OCI-LY7 (cell line): ENCODE data around the gene LRRC7. TPM values are rescaled to one million over a fixed set of nuclear protein-coding genes. Genes with fewer than 3 reads are reported as not detected.

Experiments
- BruUV-seq: library from RNA; stranded (reverse); fragments of 400-500 nt; replicated peaks from 2 replicates; lab custom pipeline; 2021; lab: Mats Ljungman, UMichigan
- CTCF ChIA-PET: fragments of 300-600 bp; sonication (Branson Sonifier 250); formaldehyde crosslinking; loops from one replicate; lab custom pipeline; 2022; ENCODE audit warnings: antibody characterized with exemption; ENCODE audit not compliant: unreplicated experiment; lab: Charles Lee
- POLR2A ChIA-PET: fragments of 300-600 bp; sonication (Branson Sonifier 250); formaldehyde crosslinking; loops from one replicate; lab custom pipeline; 2022; ENCODE audit warnings: antibody characterized with exemption; lab: Charles Lee
- DNase-seq: peaks from one replicate; pipeline ENCODE4 v3.0.0-alpha.2; 2015; ENCODE audit warnings: low spot score
- H2AFZ ChIP-seq: fragments of 200-600 bp; sonication (generic), shearing (Covaris generic); 2 replicates; pipeline ENCODE4 v1.6.1; 2014; ENCODE audit warnings: mild to moderate bottlenecking, antibody characterized with exemption, low read length, moderate library complexity
- H3K27ac ChIP-seq: fragments of 200-600 bp; sonication (generic); 2 replicates; pipeline ENCODE4 v1.5.1; 2014; ENCODE audit warnings: mixed run types, low read depth, mild to moderate bottlenecking, moderate library complexity, low read length, inconsistent platforms; ENCODE audit not compliant: poor library complexity, severe bottlenecking
- H3K36me3 ChIP-seq: fragments of 200-600 bp; sonication (generic); 2 replicates; pipeline ENCODE4 v1.6.1; 2014; ENCODE audit warnings: mild to moderate bottlenecking, antibody characterized with exemption, low read length, moderate library complexity, mixed read lengths; ENCODE audit not compliant: insufficient read depth
- H3K4me1 ChIP-seq: fragments of 200-600 bp; sonication (generic); 2 replicates; pipeline ENCODE4 v1.5.1; 2014; ENCODE audit warnings: mild to moderate bottlenecking, low read length; ENCODE audit not compliant: insufficient read depth, poor library complexity, severe bottlenecking
- H3K4me2 ChIP-seq: fragments of 200-600 bp; sonication (generic); 2 replicates; pipeline ENCODE4 v1.6.1; 2014; ENCODE audit warnings: mild to moderate bottlenecking, low read length
- H3K4me3 ChIP-seq: fragments of 200-600 bp; sonication (generic); 2 replicates; pipeline ENCODE4 v1.5.1; 2014; ENCODE audit warnings: mild to moderate bottlenecking, low read depth, low read length; ENCODE audit not compliant: poor library complexity, severe bottlenecking
- H3K79me2 ChIP-seq: fragments of 200-600 bp; sonication (generic); 2 replicates; pipeline ENCODE4 v1.6.1; 2016; ENCODE audit warnings: low read depth, mild to moderate bottlenecking, low read length, moderate library complexity, mixed read lengths; ENCODE audit not compliant: insufficient read depth
- H3K9me2 ChIP-seq: fragments of 200-600 bp; sonication (generic); 2 replicates; pipeline ENCODE4 v1.6.1; 2016; ENCODE audit warnings: mild to moderate bottlenecking, low read length, mixed read lengths; ENCODE audit not compliant: insufficient read depth
- H3K9me3 ChIP-seq: fragments of 200-600 bp; sonication (generic); 2 replicates; pipeline ENCODE4 v1.6.1; 2014; ENCODE audit warnings: mild to moderate bottlenecking, mixed run types, low read length, mixed read lengths
- H4K20me1 ChIP-seq: fragments of 200-600 bp; sonication (generic); 2 replicates; pipeline ENCODE4 v1.6.1; 2014; ENCODE audit warnings: mild to moderate bottlenecking, antibody characterized with exemption, low read length, moderate library complexity, mixed read lengths; ENCODE audit not compliant: insufficient read depth
- CTCF ChIP-seq: fragments of 200-600 bp; sonication (generic); conservative IDR thresholded peaks from 2 replicates; pipeline ENCODE4 v1.5.1; 2014; ENCODE audit warnings: mild to moderate bottlenecking, antibody characterized with exemption, low read length, moderate library complexity, mixed read lengths
- EZH2phosphoT487 ChIP-seq: fragments of 200-600 bp; sonication (generic); IDR thresholded peaks from 2 replicates; pipeline ENCODE4 v1.6.1; 2018; ENCODE audit warnings: low read depth, borderline replicate concordance, mild to moderate bottlenecking, mixed run types, antibody characterized with exemption, low read length, moderate library complexity, mixed read lengths
- intact Hi-C: fragments of 100-400 bp; cut with micrococcal nuclease; formaldehyde crosslinking; loops from one replicate; pipeline ENCODE4 v1.10.0; 2022; ENCODE audit not compliant: unreplicated experiment
- total RNA-seq, 2 experiments: library from RNA; depleted of rRNA in 1 of 2; stranded (reverse); fragments of >200 nt in 1 of 2; shearing (Covaris generic) in 1 of 2; gene quantifications; 2 replicates each; pipeline ENCODE4 v1.2.3, GENCODE V29; 2014 to 2022

The LRRC7 gene
- total RNA-seq, 2 experiments from 2014 or later, result not detected

GRCh38 chr1:69533343-69533742, 34.4 kb upstream of the LRRC7 start:
- Histone ChIP-seq H3K9me2 (no peaks in the 10 kb centered on the region), H3K4me2 (no peak overlapping the region), H2AFZ (no peak overlapping the region), H4K20me1 (no peaks in the 10 kb centered on the region), H3K36me3 (no peaks in the 10 kb centered on the region), H3K4me3 (no peak overlapping the region), H3K9me3 (no peaks in the 10 kb centered on the region), H3K79me2 (no peaks in the 10 kb centered on the region), H3K27ac (no peak overlapping the region), H3K4me1 (no peaks in the 10 kb centered on the region)
- ChIA-PET POLR2A (interaction anchor here (1.0 kb wide), 1 partner anchor 26 kb away, joined by 3 read pairs; no protein-coding TSS in a partner anchor), CTCF (no interaction called here)
- no peak for TF ChIP-seq CTCF
- TF ChIP-seq EZH2phosphoT487, result no peak
- DNase-seq, result no peak
- intact Hi-C loops, result no loop called here
- BruUV-seq, result no TSS peak

GRCh38 chr1:69534829-69535228, 32.9 kb upstream of the LRRC7 start:
- no peaks in the 10 kb centered on the region for H3K9me3 ChIP-seq
- H3K27ac ChIP-seq, result no peak overlapping the region
- no peaks in the 10 kb centered on the region for H3K9me2 ChIP-seq
- H3K4me2 ChIP-seq, result no peak overlapping the region
- no peak for DNase-seq
- no peaks in the 10 kb centered on the region for H3K79me2 ChIP-seq
- ChIA-PET POLR2A (no interaction called here), CTCF (no interaction called here)
- intact Hi-C loops, result no loop called here
- H3K4me1 ChIP-seq, result no peaks in the 10 kb centered on the region
- BruUV-seq, result no TSS peak
- TF ChIP-seq CTCF (no peak), EZH2phosphoT487 (no peak)
- H4K20me1 ChIP-seq, result no peaks in the 10 kb centered on the region
- H2AFZ ChIP-seq, result no peak overlapping the region; the same call in 1 of the 2 replicates
- no peak overlapping the region for H3K4me3 ChIP-seq
- no peaks in the 10 kb centered on the region for H3K36me3 ChIP-seq

- Histone ChIP-seq H3K9me3 (no peaks in the 10 kb centered on the region), H3K79me2 (no peaks in the 10 kb centered on the region), H2AFZ (no peak overlapping the region), H3K4me2 (no peak overlapping the region), H3K4me1 (no peaks in the 10 kb centered on the region), H3K36me3 (no peaks in the 10 kb centered on the region), H3K9me2 (no peaks in the 10 kb centered on the region), H4K20me1 (no peaks in the 10 kb centered on the region), H3K4me3 (no peak overlapping the region), H3K27ac (no peak overlapping the region)
- no peak for TF ChIP-seq CTCF
- TF ChIP-seq EZH2phosphoT487, result no peak
- intact Hi-C loops, result no loop called here
- DNase-seq, result no peak
- CTCF ChIA-PET, result no interaction called here
- POLR2A ChIA-PET, result no interaction called here
- no TSS peak for BruUV-seq
Measured at GRCh38 chr1:69535490-69535889, 32.2 kb upstream of the LRRC7 start.
